NT2/D1 (cell line): ENCODE results near the gene NDST1.
A peak's percentile ranks its signal among the peaks of the same experiment; 100 is the strongest.

Source experiments
- DNase-seq: peaks from one replicate; pipeline ENCODE4 v3.0.0-alpha.2; 2011; ENCODE audit warnings: low read depth, low spot score
- H3K27me3 ChIP-seq: 2 replicates; pipeline ENCODE4 v1.6.0; 2011; ENCODE audit warnings: mild to moderate bottlenecking; ENCODE audit not compliant: insufficient read length, insufficient read depth
- H3K36me3 ChIP-seq: 2 replicates; pipeline ENCODE4 v1.6.1; 2011; ENCODE audit warnings: mild to moderate bottlenecking, low read length, mixed read lengths; ENCODE audit not compliant: insufficient read depth, insufficient read length
- H3K4me1 ChIP-seq: 2 replicates; pipeline ENCODE4 v1.5.1; 2011; ENCODE audit not compliant: insufficient read depth, insufficient read length
- H3K4me3 ChIP-seq: 2 replicates; pipeline ENCODE4 v1.5.1; 2011; ENCODE audit warnings: low read depth; ENCODE audit not compliant: insufficient read length
- H3K9ac ChIP-seq: 2 replicates; pipeline ENCODE4 v1.6.0; 2011; ENCODE audit warnings: low read depth; ENCODE audit not compliant: insufficient read length
- H3K9me3 ChIP-seq: 2 replicates; pipeline ENCODE4 v1.5.1; 2011; ENCODE audit warnings: mild to moderate bottlenecking, low read length; ENCODE audit not compliant: insufficient read depth
- SUZ12 ChIP-seq: IDR thresholded peaks from 2 replicates; pipeline ENCODE4 v1.6.1; 2011; ENCODE audit not compliant: insufficient read length, insufficient read depth; ENCODE audit errors: extremely low read depth
- YY1 ChIP-seq: IDR thresholded peaks from 2 replicates; pipeline ENCODE4 v1.6.1; 2011; ENCODE audit not compliant: insufficient read length, insufficient read depth
- ZNF274 ChIP-seq: IDR thresholded peaks from 2 replicates; pipeline ENCODE4 v1.6.1; 2011; ENCODE audit warnings: mild to moderate bottlenecking, low read depth, low read length

Gene NDST1

GRCh38 chr5:150507474-150508276 lies at the start of gene NDST1:
NDST1 (plus strand) TSS chr5:150508131; CDS start chr5:150521255, 13,124 bp downstream.
- H3K9me3 ChIP-seq = no peaks in the 10 kb centered on the region
- H3K4me3 ChIP-seq = no peak within 1 kb of the TSS
- H3K36me3 ChIP-seq = peaks cover 24% of the 10 kb centered on the region
- H3K27me3 ChIP-seq = no peaks in the 10 kb centered on the region
- TF ChIP-seq ZNF274 = no peak
- TF ChIP-seq SUZ12 = no peak
- TF ChIP-seq YY1 = no peak
- peak within 1 kb of the TSS; percentile 18 for H3K9ac ChIP-seq
- H3K4me1 ChIP-seq = peaks cover 31% of the 10 kb centered on the region
- no peak for DNase-seq

- DNase-seq = no peak
- no peak overlapping the region for H3K9ac ChIP-seq
- H3K4me3 ChIP-seq = no peak overlapping the region
- H3K9me3 ChIP-seq = no peaks in the 10 kb centered on the region
- TF ChIP-seq ZNF274 (no peak), SUZ12 (no peak), YY1 (no peak)
- H3K4me1 ChIP-seq = peaks cover 15% of the 10 kb centered on the region
- no peaks in the 10 kb centered on the region for H3K27me3 ChIP-seq
- no peaks in the 10 kb centered on the region for H3K36me3 ChIP-seq
Observed at GRCh38 chr5:150458802-150459557, 49.0 kb upstream of the NDST1 start.

- H3K27me3 ChIP-seq = no peaks in the 10 kb centered on the region
- no peak for DNase-seq
- TF ChIP-seq YY1 (no peak), SUZ12 (no peak), ZNF274 (no peak)
- peak overlapping the region; percentile 53 for H3K9ac ChIP-seq
- H3K36me3 ChIP-seq = no peaks in the 10 kb centered on the region
- H3K4me1 ChIP-seq = peaks cover 19% of the 10 kb centered on the region
- no peak overlapping the region for H3K4me3 ChIP-seq
- H3K9me3 ChIP-seq = no peaks in the 10 kb centered on the region
Observed at GRCh38 chr5:150460781-150461180, 47.1 kb upstream of the NDST1 start.

GRCh38 chr5:150461231-150461630 lies 46.7 kb upstream of the NDST1 start:
- Histone ChIP-seq H3K4me1 (peaks cover 21% of the 10 kb centered on the region), H3K4me3 (no peak overlapping the region), H3K9me3 (no peaks in the 10 kb centered on the region), H3K27me3 (no peaks in the 10 kb centered on the region), H3K36me3 (no peaks in the 10 kb centered on the region), H3K9ac (peak overlapping the region; percentile 53)
- no peak for DNase-seq
- TF ChIP-seq ZNF274 (no peak), YY1 (no peak), SUZ12 (no peak)

- TF ChIP-seq ZNF274 = no peak
- H3K9me3 ChIP-seq = no peaks in the 10 kb centered on the region
- H3K9ac ChIP-seq = no peak overlapping the region
- H3K4me1 ChIP-seq = peaks cover 16% of the 10 kb centered on the region
- DNase-seq = no peak
- H3K36me3 ChIP-seq = no peaks in the 10 kb centered on the region
- no peak overlapping the region for H3K4me3 ChIP-seq
- H3K27me3 ChIP-seq = no peaks in the 10 kb centered on the region
Observed at GRCh38 chr5:150464554-150465012, 43.3 kb upstream of the NDST1 start.

- H3K9me3 ChIP-seq = no peaks in the 10 kb centered on the region
- DNase-seq = no peak
- H3K9ac ChIP-seq = peak overlapping the region; percentile 21
- H3K4me3 ChIP-seq = no peak overlapping the region
- H3K27me3 ChIP-seq = no peaks in the 10 kb centered on the region
- peaks cover 12% of the 10 kb centered on the region for H3K4me1 ChIP-seq
- H3K36me3 ChIP-seq = no peaks in the 10 kb centered on the region
- TF ChIP-seq ZNF274 = no peak
- no peak for TF ChIP-seq YY1
- no peak for TF ChIP-seq SUZ12
Observed at GRCh38 chr5:150465927-150466326, 42.0 kb upstream of the NDST1 start.

- Histone ChIP-seq H3K4me3 (no peak overlapping the region), H3K27me3 (no peaks in the 10 kb centered on the region), H3K9ac (no peak overlapping the region), H3K4me1 (peaks cover 14% of the 10 kb centered on the region), H3K9me3 (no peaks in the 10 kb centered on the region), H3K36me3 (no peaks in the 10 kb centered on the region)
- DNase-seq = no peak
- TF ChIP-seq YY1 (no peak), ZNF274 (no peak), SUZ12 (no peak)
Observed at GRCh38 chr5:150468206-150468605, 39.7 kb upstream of the NDST1 start.
